GM21423 (cell line): ENCODE data around the gene MAGI3.

Experiments used
- ATAC-seq: cut with Tn5 transposase; IDR thresholded peaks from one replicate; pipeline ENCODE4 v1.9.1; 2021; ENCODE audit warnings: mild to moderate bottlenecking, moderate library complexity; ENCODE audit not compliant: unreplicated experiment

The MAGI3 gene

GRCh38 chr1:113641396-113641795, 251.1 kb downstream of the MAGI3 start:
- ATAC-seq = no peak

- ATAC-seq = no peak
These were observed 256.8 kb downstream of the MAGI3 start for GRCh38 chr1:113647164-113647563.

- ATAC-seq = no peak
These were observed 258.2 kb downstream of the MAGI3 start for GRCh38 chr1:113648478-113648877.

- ATAC-seq = no peak
These were observed 262.5 kb downstream of the MAGI3 start for GRCh38 chr1:113652771-113653170.

GRCh38 chr1:113653741-113654140, 263.4 kb downstream of the MAGI3 start:
- no peak for ATAC-seq

GRCh38 chr1:113654883-113655282, 264.6 kb downstream of the MAGI3 start:
- no peak for ATAC-seq

GRCh38 chr1:113657126-113657525, 266.8 kb downstream of the MAGI3 start:
- ATAC-seq = no peak

- ATAC-seq = no peak
These were observed 267.3 kb downstream of the MAGI3 start for GRCh38 chr1:113657556-113658063.

GRCh38 chr1:113659035-113659434, 268.7 kb downstream of the MAGI3 start:
- ATAC-seq = no peak

GRCh38 chr1:113659556-113659955, 269.2 kb downstream of the MAGI3 start:
- no peak for ATAC-seq

GRCh38 chr1:113660088-113660487, 269.8 kb downstream of the MAGI3 start:
- no peak for ATAC-seq

- no peak for ATAC-seq
These were observed 271.8 kb downstream of the MAGI3 start for GRCh38 chr1:113662101-113662500.

- ATAC-seq = no peak
These were observed 273.0 kb downstream of the MAGI3 start for GRCh38 chr1:113663165-113663951.

GRCh38 chr1:113665071-113665470, 274.8 kb downstream of the MAGI3 start:
- no peak for ATAC-seq

GRCh38 chr1:113666126-113666525, 275.8 kb downstream of the MAGI3 start:
- no peak for ATAC-seq

GRCh38 chr1:113669988-113670387, 279.7 kb downstream of the MAGI3 start:
- no peak for ATAC-seq

- no peak for ATAC-seq
These were observed 280.3 kb downstream of the MAGI3 start for GRCh38 chr1:113670650-113671049.

- ATAC-seq = no peak
These were observed 282.2 kb downstream of the MAGI3 start for GRCh38 chr1:113672491-113672890.

GRCh38 chr1:113674591-113674990, 284.3 kb downstream of the MAGI3 start:
- ATAC-seq = no peak

- no peak for ATAC-seq
These were observed 285.0 kb downstream of the MAGI3 start for GRCh38 chr1:113675302-113675701.

GRCh38 chr1:113676524-113676923, 286.2 kb downstream of the MAGI3 start:
- ATAC-seq = no peak

GRCh38 chr1:113677250-113678158, 287.2 kb downstream of the MAGI3 start:
- peak; percentile 51 for ATAC-seq
